ENCODE data around the gene KRTAP10-12. TPM values are rescaled to one million over a fixed set of nuclear protein-coding genes. Genes with fewer than 3 reads are reported as not detected.

Gene KRTAP10-12
- not detected in 2 replicates for total RNA-seq

DNA sequence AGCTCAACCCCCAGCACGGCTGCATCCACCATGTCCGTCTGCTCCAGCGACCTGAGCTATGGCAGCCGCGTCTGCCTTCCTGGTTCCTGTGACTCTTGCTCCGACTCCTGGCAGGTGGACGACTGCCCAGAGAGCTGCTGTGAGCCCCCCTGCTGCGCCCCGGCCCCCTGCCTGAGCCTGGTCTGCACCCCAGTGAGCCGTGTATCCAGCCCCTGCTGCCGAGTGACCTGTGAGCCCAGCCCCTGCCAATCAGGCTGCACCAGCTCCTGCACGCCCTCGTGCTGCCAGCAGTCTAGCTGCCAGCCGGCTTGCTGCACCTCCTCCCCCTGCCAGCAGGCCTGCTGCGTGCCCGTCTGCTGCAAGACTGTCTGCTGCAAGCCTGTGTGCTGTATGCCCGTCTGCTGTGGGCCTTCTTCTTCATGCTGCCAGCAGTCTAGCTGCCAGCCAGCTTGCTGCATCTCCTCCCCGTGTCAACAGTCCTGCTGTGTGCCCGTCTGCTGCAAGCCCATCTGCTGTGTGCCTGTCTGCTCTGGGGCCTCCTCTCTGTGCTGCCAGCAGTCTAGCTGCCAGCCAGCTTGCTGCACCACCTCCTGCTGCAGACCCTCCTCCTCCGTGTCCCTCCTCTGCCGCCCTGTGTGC lies at the start of gene KRTAP10-12:
KRTAP10-12 (plus strand) TSS at position 1 of the 639 bp plus-strand sequence; CDS start at position 31, 30 bp downstream.

DNA sequence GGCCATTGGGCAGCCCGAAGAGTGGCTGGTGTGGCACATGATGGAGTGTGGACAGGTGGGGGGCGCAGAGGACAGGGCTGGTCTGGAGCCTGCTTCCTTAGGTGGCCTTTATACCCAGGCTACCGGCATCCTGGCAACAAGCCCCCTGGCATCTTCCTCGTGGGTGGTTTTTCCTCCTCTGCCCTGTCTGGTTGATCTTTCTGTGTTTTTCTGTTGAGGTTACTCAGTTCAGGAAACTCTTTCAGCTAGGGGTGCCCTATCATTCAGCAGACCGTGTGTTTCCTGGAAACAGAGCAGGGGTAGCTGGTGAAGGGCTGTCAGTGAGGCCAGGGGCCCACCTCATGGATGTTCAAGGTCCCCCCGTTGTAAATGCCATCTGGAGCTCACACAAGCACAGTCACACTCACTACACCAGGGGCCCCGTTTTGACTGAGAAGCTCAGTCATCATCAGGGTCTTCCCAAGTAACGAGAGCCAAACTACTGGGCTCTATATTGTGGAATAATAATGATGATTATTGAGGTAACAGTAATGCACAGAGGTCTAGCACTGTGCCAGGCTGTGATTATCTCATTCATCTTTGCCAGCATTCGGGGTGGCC lies 42.3 kb upstream of the KRTAP10-12 start, which contains the start of gene KRTAP12-4:
KRTAP12-4 (minus strand) TSS at position 84 of the 600 bp plus-strand sequence; CDS start at position 39, 45 bp downstream.

GRCh38 chr21:44657635-44658540 lies 39.1 kb upstream of the KRTAP10-12 start, which contains the start of gene KRTAP12-3:
Gene KRTAP12-3, plus strand, starts transcription at chr21:44657932. Its CDS starts 48 bp downstream, at chr21:44657980.

DNA sequence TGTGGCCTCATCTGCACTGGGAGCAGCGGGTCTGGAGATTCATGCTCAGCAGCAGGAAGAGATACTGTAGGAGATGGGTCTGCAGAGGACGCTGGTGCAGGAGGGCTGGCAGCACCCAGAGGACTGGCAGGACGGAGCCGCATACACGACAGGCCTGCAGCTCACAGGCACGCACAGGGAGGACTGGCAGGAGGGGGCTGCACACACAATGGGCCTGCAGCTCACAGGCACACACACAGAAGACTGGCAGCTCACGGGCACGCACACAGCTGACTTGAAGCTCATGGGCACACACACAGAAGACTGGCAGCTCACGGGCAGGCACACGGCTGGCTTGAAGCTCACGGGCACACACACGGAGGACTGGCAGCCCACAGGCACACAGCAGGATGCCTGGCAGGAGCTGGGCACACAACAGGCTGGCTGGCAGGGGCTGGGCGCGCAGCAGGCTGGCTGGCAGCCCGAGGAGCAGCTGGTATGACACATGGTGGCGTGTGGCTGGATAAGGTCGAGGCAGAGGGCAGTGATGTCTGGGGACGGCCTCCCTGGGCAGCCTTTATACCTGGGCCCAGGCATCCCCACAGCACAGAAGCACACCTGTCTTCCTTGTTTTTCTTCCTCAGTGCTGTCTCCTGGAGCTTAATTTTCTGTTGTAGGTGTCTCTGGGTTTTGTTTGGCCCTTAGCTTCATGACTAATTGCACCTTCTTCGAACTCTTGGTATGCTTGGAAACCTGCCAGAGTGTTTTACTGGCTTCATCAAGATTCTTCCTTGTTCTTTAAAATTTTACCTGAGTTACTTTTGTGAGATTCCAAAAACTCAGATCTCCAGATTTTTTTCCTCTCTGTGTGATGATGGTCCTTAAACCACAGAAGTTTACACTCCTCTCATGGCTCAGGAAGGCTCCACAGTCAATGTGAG lies 30.3 kb upstream of the KRTAP10-12 start, which contains the start of gene KRTAP12-2:
KRTAP12-2 (minus strand) TSS at position 527 of the 920 bp plus-strand sequence; CDS start at position 486, 41 bp downstream.

DNA sequence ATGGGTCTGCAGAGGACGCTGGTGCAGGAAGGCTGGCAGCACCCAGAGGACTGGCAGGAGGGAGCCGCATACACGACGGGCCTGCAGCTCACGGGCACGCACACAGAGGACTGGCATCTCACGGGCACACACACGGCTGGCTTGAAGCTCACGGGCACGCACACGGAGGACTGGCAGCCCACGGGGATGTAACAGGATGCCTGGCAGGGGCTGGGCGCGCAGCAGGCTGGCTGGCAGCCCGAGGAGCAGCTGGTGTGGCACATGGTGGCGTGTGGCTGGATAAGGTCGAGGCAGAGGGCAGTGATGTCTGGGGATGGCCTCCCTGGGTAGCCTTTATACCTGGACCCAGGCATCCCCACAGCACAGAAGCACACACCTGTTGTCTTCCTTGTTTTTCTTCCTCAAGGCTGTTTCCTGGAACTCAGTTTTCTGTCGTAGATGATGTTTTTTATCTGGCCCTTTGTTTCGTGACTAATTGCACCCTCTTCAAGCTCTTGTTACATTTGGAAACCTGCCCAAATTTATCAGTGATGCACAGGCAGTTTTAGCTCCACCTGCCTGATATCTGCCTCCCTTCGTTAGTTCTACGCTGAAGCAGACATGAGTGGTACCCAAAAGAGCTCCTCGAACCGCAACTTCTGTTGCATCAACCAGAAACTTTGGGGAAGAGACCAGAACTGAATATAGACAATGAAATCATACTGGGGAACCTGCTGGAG lies 15.0 kb upstream of the KRTAP10-12 start, which contains the start of gene KRTAP12-1:
KRTAP12-1 (minus strand) TSS at position 303 of the 719 bp plus-strand sequence; CDS start at position 263, 40 bp downstream.

DNA sequence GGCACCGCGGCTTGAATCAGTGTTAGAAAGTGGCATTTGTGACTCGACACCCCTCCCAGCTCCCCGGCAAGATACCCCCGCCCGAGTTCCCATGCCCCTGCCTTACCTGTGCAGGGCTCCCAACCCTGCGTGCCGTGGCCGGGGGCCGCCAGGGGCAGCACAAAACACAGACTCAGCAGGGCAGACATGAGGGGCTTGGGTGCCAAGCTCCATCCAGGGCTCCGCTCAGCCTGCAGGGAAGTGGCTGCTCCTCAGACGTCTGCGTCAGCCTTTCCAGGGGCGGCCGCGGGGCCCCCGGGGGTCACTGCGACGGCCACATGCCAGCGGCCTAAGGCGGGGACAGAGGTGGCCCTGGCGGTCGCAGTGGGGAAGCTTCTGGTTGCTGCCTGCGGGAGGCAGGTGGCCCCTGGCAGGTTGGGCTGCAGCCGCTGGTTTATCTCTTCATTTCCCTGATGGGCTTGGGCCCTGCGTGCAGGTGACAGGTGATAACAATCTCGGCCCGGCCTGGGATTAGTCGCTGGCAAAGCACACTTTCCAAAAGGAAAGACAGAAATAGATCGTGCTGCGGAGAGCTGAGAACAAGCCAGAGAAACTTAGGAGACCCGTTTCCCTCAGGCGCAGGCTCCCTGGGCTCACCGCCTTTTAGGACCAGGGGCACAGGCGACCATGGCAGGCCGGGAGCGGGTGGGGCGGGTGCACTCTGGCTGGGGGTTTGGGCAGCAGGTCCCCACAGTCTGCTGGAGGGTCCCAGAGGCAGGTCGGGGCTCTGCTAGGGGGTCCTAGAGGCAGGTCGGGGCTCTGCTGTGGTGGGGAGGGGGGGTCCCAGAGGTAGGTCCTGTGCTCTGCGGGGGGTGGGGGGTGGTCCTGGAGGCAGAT lies 14.6 kb downstream of the KRTAP10-12 start, which contains the start of gene TSPEAR:
TSPEAR (minus strand) TSS at position 246 of the 876 bp plus-strand sequence; CDS start at position 188, 58 bp downstream.

Other genes with a start within 250 kb of the KRTAP10-12 start
- gene LRRC3, start 241.7 kb upstream of the KRTAP10-12 start, total RNA-seq: 3.5 and 5.5 TPM in 2 replicates
- gene KRTAP10-1, start 157.0 kb upstream of the KRTAP10-12 start, total RNA-seq: not detected in 2 replicates
- not detected in 2 replicates for gene KRTAP10-2, start 145.7 kb upstream of the KRTAP10-12 start, total RNA-seq
- gene KRTAP10-3, start 138.4 kb upstream of the KRTAP10-12 start, total RNA-seq: not detected in 2 replicates
- gene KRTAP10-4, start 123.4 kb upstream of the KRTAP10-12 start, total RNA-seq: not detected in 2 replicates
- not detected in 2 replicates for gene KRTAP10-5, start 116.6 kb upstream of the KRTAP10-12 start, total RNA-seq
- not detected in 2 replicates for gene KRTAP10-6, start 104.7 kb upstream of the KRTAP10-12 start, total RNA-seq
- gene KRTAP10-7, start 96.6 kb upstream of the KRTAP10-12 start, total RNA-seq: not detected in 2 replicates
- gene KRTAP10-8, start 85.1 kb upstream of the KRTAP10-12 start, total RNA-seq: not detected in 2 replicates
- not detected in 2 replicates for gene KRTAP10-9, start 70.1 kb upstream of the KRTAP10-12 start, total RNA-seq
- gene KRTAP10-10, start 59.8 kb upstream of the KRTAP10-12 start, total RNA-seq: not detected in 2 replicates
- not detected in 2 replicates for gene KRTAP10-11, start 50.8 kb upstream of the KRTAP10-12 start, total RNA-seq
- not detected in 2 replicates for gene KRTAP12-4, start 42.5 kb upstream of the KRTAP10-12 start, total RNA-seq
- not detected in 2 replicates for gene KRTAP12-3, start 39.2 kb upstream of the KRTAP10-12 start, total RNA-seq
- not detected in 2 replicates for gene KRTAP12-2, start 30.2 kb upstream of the KRTAP10-12 start, total RNA-seq
- gene KRTAP12-1, start 15.0 kb upstream of the KRTAP10-12 start, total RNA-seq: not detected in 2 replicates
- 0.10 TPM in 1 of 2 replicates, not detected in the other for gene TSPEAR, start 14.4 kb downstream of the KRTAP10-12 start, total RNA-seq
- gene UBE2G2, start 104.6 kb downstream of the KRTAP10-12 start, total RNA-seq: 51.2 and 56.7 TPM in 2 replicates
- gene SUMO3, start 120.9 kb downstream of the KRTAP10-12 start, total RNA-seq: 98.6 and 106 TPM in 2 replicates
- 367 and 382 TPM in 2 replicates for gene PTTG1IP, start 176.5 kb downstream of the KRTAP10-12 start, total RNA-seq
- gene ITGB2, start 223.7 kb downstream of the KRTAP10-12 start, total RNA-seq: not detected in 2 replicates
- gene SLX9, start 242.9 kb downstream of the KRTAP10-12 start, total RNA-seq: 29.5 and 34.4 TPM in 2 replicates